ENCODE results near the gene MTERF2.

MTERF2 gene

GRCh38 chr12:106978035-106978800 is 8.7 kb downstream of the MTERF2 start:
- H3K27me3 ChIP-seq (ENCODE audit: insufficient read depth, poor library complexity, severe bottlenecking), result peaks cover 5% of the 10 kb centered on the region
- DNase-seq (ENCODE audit: low read depth in 1 of 2, low spot score in 1 of 2), result no peak
- H3K27ac ChIP-seq (replicated peaks), result no peak overlapping the region
- TF ChIP-seq CTCF (IDR thresholded peaks at IDR 0.05; ENCODE audit: insufficient read depth, low read length), result no peak
- no peak for TF ChIP-seq SPI1 (IDR thresholded peaks at IDR 0.05; ENCODE audit: borderline replicate concordance, low read depth)
- no peak for TF ChIP-seq GABPA (IDR thresholded peaks at IDR 0.05; ENCODE audit: low read depth)
- TF ChIP-seq POLR2AphosphoS5 (IDR thresholded peaks at IDR 0.05; ENCODE audit: low read depth), result no peak
- TF ChIP-seq, protein P1, sequence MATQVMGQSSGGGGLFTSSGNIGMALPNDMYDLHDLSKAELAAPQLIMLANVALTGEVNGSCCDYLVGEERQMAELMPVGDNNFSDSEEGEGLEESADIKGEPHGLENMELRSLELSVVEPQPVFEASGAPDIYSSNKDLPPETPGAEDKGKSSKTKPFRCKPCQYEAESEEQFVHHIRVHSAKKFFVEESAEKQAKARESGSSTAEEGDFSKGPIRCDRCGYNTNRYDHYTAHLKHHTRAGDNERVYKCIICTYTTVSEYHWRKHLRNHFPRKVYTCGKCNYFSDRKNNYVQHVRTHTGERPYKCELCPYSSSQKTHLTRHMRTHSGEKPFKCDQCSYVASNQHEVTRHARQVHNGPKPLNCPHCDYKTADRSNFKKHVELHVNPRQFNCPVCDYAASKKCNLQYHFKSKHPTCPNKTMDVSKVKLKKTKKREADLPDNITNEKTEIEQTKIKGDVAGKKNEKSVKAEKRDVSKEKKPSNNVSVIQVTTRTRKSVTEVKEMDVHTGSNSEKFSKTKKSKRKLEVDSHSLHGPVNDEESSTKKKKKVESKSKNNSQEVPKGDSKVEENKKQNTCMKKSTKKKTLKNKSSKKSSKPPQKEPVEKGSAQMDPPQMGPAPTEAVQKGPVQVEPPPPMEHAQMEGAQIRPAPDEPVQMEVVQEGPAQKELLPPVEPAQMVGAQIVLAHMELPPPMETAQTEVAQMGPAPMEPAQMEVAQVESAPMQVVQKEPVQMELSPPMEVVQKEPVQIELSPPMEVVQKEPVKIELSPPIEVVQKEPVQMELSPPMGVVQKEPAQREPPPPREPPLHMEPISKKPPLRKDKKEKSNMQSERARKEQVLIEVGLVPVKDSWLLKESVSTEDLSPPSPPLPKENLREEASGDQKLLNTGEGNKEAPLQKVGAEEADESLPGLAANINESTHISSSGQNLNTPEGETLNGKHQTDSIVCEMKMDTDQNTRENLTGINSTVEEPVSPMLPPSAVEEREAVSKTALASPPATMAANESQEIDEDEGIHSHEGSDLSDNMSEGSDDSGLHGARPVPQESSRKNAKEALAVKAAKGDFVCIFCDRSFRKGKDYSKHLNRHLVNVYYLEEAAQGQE (IDR thresholded peaks at IDR 0.05; ENCODE audit: insufficient replicate concordance, low read depth), result no peak
- no peak overlapping the region for H3K4me3 ChIP-seq (replicated peaks; ENCODE audit: insufficient read depth, low read length)

DNA sequence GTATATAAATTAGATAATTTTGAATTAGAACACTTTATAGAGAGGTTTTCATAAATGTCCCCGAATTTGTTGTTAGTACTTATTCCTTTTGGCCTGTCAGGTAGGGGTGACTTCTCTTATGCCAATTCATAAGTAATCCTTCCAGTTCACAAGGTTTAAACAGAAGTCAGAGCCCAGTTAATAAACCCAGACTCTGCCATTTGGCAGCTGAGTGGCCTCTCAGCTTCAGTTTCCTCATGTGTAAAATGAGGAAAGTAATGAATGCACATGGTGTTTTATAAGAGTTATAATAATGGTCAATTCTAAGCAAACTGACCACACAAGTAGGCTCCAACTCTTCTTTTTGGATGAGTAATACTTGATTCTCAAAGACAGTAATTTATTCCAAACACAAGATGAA is 10.3 kb downstream of the MTERF2 start:
- Histone ChIP-seq H3K27ac (replicated peaks) (no peak overlapping the region), H3K4me3 (replicated peaks; ENCODE audit: insufficient read depth, low read length) (no peak overlapping the region), H3K27me3 (ENCODE audit: insufficient read depth, poor library complexity, severe bottlenecking) (peaks cover 5% of the 10 kb centered on the region)
- TF ChIP-seq POLR2AphosphoS5 (IDR thresholded peaks at IDR 0.05; ENCODE audit: low read depth) (no peak), GABPA (IDR thresholded peaks at IDR 0.05; ENCODE audit: low read depth) (no peak), SPI1 (IDR thresholded peaks at IDR 0.05; ENCODE audit: borderline replicate concordance, low read depth) (no peak), CTCF (IDR thresholded peaks at IDR 0.05; ENCODE audit: insufficient read depth, low read length) (no peak)
- TF ChIP-seq, protein P1 (IDR thresholded peaks at IDR 0.05; ENCODE audit: insufficient replicate concordance, low read depth), result no peak
- DNase-seq (ENCODE audit: low read depth in 1 of 2, low spot score in 1 of 2), result no peak

DNA sequence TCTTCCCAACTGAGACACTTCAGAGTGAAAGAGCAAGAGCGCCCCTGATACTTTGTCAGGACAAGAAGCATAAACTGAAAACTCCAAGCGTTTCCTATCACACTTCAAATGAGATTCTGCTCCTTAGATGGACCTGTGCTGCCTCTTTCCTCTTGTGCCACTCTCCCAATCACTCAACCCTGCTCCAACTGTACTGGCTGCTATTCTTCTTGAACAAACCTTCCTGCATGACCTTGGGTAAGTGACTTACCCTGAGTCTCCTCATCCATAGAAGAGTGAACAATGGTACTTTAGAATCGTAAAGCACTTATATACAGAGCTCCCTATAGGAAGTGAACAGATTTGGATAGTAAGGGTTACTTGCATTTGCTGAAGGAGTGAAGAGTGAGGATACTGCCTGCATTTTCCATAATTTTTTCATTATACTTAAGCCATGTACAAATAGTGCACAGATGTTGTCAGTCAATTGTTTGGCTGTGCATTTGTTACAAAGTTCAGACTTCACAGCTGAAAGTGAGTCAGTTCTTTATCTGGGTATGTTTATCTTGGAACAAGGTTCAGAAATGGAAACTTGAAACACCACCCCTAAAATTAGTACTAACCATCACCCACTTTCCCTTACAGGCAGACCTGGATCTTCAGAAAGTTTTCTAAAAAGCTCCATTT is 10.8 kb downstream of the MTERF2 start:
- H3K27me3 ChIP-seq (ENCODE audit: insufficient read depth, poor library complexity, severe bottlenecking), result peaks cover 5% of the 10 kb centered on the region
- no peak for TF ChIP-seq CTCF (IDR thresholded peaks at IDR 0.05; ENCODE audit: insufficient read depth, low read length)
- no peak for TF ChIP-seq SPI1 (IDR thresholded peaks at IDR 0.05; ENCODE audit: borderline replicate concordance, low read depth)
- TF ChIP-seq, protein P1 (IDR thresholded peaks at IDR 0.05; ENCODE audit: insufficient replicate concordance, low read depth), result no peak
- TF ChIP-seq GABPA (IDR thresholded peaks at IDR 0.05; ENCODE audit: low read depth), result no peak
- TF ChIP-seq POLR2AphosphoS5 (IDR thresholded peaks at IDR 0.05; ENCODE audit: low read depth), result no peak

More for the DNA sequence above, 10.8 kb downstream of the MTERF2 start:
- Histone ChIP-seq H3K4me3 (replicated peaks; ENCODE audit: insufficient read depth, low read length) (no peak overlapping the region), H3K27ac (replicated peaks) (no peak overlapping the region)
- no peak for DNase-seq (ENCODE audit: low read depth in 1 of 2, low spot score in 1 of 2)
